AML-193 (cell line): ENCODE results near the gene CFAP54.

Experiments
- DNase-seq, 2 experiments: peaks; one replicate each; lab custom pipeline; 2025; lab: John Stamatoyannopoulos, UW

Gene CFAP54

GRCh38 chr12:96892104-96892503, 402.7 kb downstream of the CFAP54 start:
- no peak for DNase-seq

- DNase-seq: no peak
These were observed 408.0 kb downstream of the CFAP54 start for GRCh38 chr12:96897421-96897820.

- no peak for DNase-seq
These were observed 411.8 kb downstream of the CFAP54 start for GRCh38 chr12:96901175-96901574.

- peak; percentile 15 to 24 for DNase-seq
These were observed 412.7 kb downstream of the CFAP54 start for GRCh38 chr12:96902076-96902475.

GRCh38 chr12:96906498-96906848, 417.1 kb downstream of the CFAP54 start:
- no peak for DNase-seq

GRCh38 chr12:96906849-96907670, 417.7 kb downstream of the CFAP54 start, which contains the start of gene NEDD1:
TSS of gene NEDD1 (plus strand) at chr12:96907257. CDS start at chr12:96909760, 2,503 bp downstream.
- peak; percentile 59 to 71 for DNase-seq

GRCh38 chr12:96907671-96908422, 418.5 kb downstream of the CFAP54 start:
- peak; percentile 7 to 21 for DNase-seq

- peak; percentile 22 to 32 for DNase-seq
These were observed 419.0 kb downstream of the CFAP54 start for GRCh38 chr12:96908423-96908675.

- DNase-seq: no peak
These were observed 422.9 kb downstream of the CFAP54 start for GRCh38 chr12:96912261-96912660.

GRCh38 chr12:96912943-96913342, 423.6 kb downstream of the CFAP54 start:
- no peak for DNase-seq

- DNase-seq: no peak
These were observed 430.3 kb downstream of the CFAP54 start for GRCh38 chr12:96919510-96920210.
